A673 (cell line): ENCODE measurements around the gene NMB. TPM values are rescaled to one million over a fixed set of nuclear protein-coding genes. Genes with fewer than 3 reads are reported as not detected.

Experiments
- BruUV-seq: library from RNA; stranded (reverse); fragments of 400-500 nt; replicated peaks from 2 replicates; lab custom pipeline; 2021; lab: Mats Ljungman, UMichigan
- CTCF ChIA-PET: fragments of 300-600 bp; sonication (Branson Sonifier 250); formaldehyde crosslinking; loops from one replicate; lab custom pipeline; 2022; ENCODE audit warnings: antibody characterized with exemption; lab: Charles Lee
- POLR2A ChIA-PET: fragments of 300-600 bp; sonication (Branson Sonifier 250); formaldehyde crosslinking; loops from one replicate; lab custom pipeline; 2022; ENCODE audit warnings: antibody characterized with exemption; ENCODE audit not compliant: low non-redundant PET; lab: Charles Lee
- DNase-seq: peaks from one replicate; pipeline ENCODE4 v3.0.0-alpha.2; 2015; ENCODE audit warnings: low spot score
- H3K27ac ChIP-seq: fragments of 200-600 bp; sonication (generic); 2 replicates; pipeline ENCODE4 v1.5.1; 2016; ENCODE audit warnings: mixed run types, low read depth, mild to moderate bottlenecking, mixed read lengths, antibody characterized with exemption, low read length; ENCODE audit not compliant: poor library complexity, severe bottlenecking
- H3K27me3 ChIP-seq: fragments of 200-600 bp; sonication (generic); replicated peaks from 2 replicates; pipeline ENCODE4 v1.6.1; 2017; ENCODE audit warnings: mixed run types, low read depth, mild to moderate bottlenecking, mixed read lengths, antibody characterized with exemption, low read length; ENCODE audit not compliant: insufficient read depth, poor library complexity
- H3K36me3 ChIP-seq: fragments of 200-600 bp; sonication (generic); 2 replicates; pipeline ENCODE4 v1.6.1; 2016; ENCODE audit warnings: mixed run types, mild to moderate bottlenecking, mixed read lengths, antibody characterized with exemption, low read length; ENCODE audit not compliant: insufficient read depth, poor library complexity, severe bottlenecking
- H3K4me1 ChIP-seq: fragments of 200-600 bp; sonication (generic); 2 replicates; pipeline ENCODE4 v1.6.1; 2017; ENCODE audit warnings: mixed run types, mild to moderate bottlenecking, mixed read lengths, antibody characterized with exemption, low read length; ENCODE audit not compliant: insufficient read depth, poor library complexity, severe bottlenecking
- H3K4me3 ChIP-seq: fragments of 200-600 bp; sonication (generic); 2 replicates; pipeline ENCODE4 v1.5.1; 2016; ENCODE audit warnings: low read depth, mixed run types, mild to moderate bottlenecking, mixed read lengths, low read length; ENCODE audit not compliant: poor library complexity, severe bottlenecking
- H3K9me3 ChIP-seq: fragments of 200-600 bp; sonication (generic); 2 replicates; pipeline ENCODE4 v1.6.1; 2016; ENCODE audit warnings: mixed run types, low read depth, mild to moderate bottlenecking, mixed read lengths, antibody characterized with exemption, low read length; ENCODE audit not compliant: poor library complexity, severe bottlenecking
- EZH2 ChIP-seq: fragments of 200-600 bp; sonication (generic); IDR thresholded peaks from 2 replicates; pipeline ENCODE4 v1.6.1; 2017; ENCODE audit warnings: borderline replicate concordance, low read depth, mild to moderate bottlenecking, mixed read lengths, antibody characterized with exemption, low read length; ENCODE audit not compliant: poor library complexity, severe bottlenecking
- intact Hi-C: fragments of 100-400 bp; cut with micrococcal nuclease; formaldehyde crosslinking; loops from one replicate; pipeline ENCODE4 v1.10.0; 2022; ENCODE audit not compliant: unreplicated experiment
- total RNA-seq: library from RNA; stranded (reverse); gene quantifications from 2 replicates; pipeline ENCODE4 v1.2.3, GENCODE V29; 2021
- TF ChIP-seq, protein P1 (sequence below): fragments of 300-800, 200-600 bp; sonication (generic); conservative IDR thresholded peaks from 2 replicates; pipeline ENCODE4 v1.5.1; 2017; ENCODE audit warnings: low read depth, mild to moderate bottlenecking, antibody characterized with exemption, low read length, moderate library complexity, mixed read lengths

The NMB gene
- total RNA-seq, 1 experiment from 2014 or later: 15.1 TPM

DNA sequence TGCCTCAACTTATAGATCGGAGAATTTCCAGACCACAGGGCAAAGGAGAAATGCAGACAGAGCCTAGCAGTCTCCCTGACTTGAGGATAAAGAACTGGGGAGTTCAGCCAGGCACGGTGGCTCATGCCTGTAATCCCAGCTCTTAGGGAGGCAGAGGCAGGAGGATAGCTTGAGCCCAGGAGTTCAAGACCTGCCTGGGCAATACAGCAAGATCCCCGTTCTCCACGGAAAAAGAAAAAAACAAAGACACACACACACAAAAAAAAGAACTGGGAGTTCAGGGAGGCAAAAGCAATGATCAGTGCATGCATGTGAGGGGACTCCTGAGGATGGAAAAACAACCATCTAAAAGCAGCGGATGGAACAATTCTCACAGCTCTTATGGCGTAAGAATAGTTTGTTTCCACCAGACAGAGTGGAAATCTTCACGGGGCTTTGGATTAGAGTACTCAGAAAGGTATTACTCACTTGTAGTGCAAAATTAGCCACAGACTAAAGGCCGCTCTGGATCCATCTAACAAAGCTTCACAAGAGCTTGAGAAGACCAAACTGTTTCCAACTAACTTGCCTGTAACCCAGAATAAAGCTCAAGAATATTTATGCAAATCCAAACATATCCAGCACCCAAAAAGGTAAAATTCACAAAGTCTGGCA, 41.7 kb upstream of the NMB start:
- H3K27me3 ChIP-seq: no peaks in the 10 kb centered on the region
- intact Hi-C loops: no loop called here
- H3K4me1 ChIP-seq: no peaks in the 10 kb centered on the region
- DNase-seq: no peak
- TF ChIP-seq EZH2: no peak
- TF ChIP-seq, protein P1, sequence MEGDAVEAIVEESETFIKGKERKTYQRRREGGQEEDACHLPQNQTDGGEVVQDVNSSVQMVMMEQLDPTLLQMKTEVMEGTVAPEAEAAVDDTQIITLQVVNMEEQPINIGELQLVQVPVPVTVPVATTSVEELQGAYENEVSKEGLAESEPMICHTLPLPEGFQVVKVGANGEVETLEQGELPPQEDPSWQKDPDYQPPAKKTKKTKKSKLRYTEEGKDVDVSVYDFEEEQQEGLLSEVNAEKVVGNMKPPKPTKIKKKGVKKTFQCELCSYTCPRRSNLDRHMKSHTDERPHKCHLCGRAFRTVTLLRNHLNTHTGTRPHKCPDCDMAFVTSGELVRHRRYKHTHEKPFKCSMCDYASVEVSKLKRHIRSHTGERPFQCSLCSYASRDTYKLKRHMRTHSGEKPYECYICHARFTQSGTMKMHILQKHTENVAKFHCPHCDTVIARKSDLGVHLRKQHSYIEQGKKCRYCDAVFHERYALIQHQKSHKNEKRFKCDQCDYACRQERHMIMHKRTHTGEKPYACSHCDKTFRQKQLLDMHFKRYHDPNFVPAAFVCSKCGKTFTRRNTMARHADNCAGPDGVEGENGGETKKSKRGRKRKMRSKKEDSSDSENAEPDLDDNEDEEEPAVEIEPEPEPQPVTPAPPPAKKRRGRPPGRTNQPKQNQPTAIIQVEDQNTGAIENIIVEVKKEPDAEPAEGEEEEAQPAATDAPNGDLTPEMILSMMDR: no peak
- H3K4me3 ChIP-seq: no peak overlapping the region
- no TSS peak for BruUV-seq
- no peaks in the 10 kb centered on the region for H3K36me3 ChIP-seq
- no peaks in the 10 kb centered on the region for H3K9me3 ChIP-seq
- CTCF ChIA-PET: interaction anchor here (0.6 kb wide), 1 partner anchor 41 kb away, joined by 4 read pairs; no protein-coding TSS in a partner anchor
- POLR2A ChIA-PET: interaction anchor here (0.7 kb wide), 1 partner anchor 16 kb away, joined by 5 read pairs; the partner anchor contains the start of gene SEC11A
- H3K27ac ChIP-seq: no peak overlapping the region

DNA sequence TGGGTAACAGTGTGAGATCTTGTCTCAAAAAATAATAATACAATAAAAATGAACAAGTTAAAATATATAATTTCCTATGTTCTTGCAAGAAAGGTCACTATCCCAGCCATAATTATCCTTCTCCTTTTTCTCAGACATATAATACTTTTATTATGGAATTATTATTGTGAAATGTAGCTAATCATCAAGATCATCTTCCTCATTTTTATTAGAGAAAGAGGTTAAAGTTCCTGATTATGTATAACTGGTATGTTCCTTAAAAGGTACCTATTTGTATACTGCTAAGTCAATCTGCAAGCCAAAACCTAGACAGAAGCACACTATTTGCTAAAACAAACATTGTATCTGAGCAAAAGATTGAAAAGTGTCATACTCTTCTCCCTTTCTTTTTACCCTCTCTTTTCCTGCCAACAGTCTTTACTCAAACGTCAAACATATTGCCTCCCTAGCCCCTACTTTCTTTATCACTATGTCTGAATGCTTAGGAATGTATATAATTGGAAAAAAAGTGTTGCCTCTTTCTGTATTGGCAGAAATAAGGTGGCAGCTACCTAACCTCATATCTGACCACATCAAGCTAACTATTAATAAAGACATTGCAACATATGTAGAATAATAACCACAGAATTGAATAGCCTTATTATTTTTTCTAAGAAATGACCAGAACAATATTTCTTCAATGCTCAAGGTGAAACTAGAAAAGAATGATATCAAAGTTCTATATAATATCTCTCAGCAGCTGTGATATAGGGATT, 39.4 kb upstream of the NMB start:
- Histone ChIP-seq H3K36me3 (no peaks in the 10 kb centered on the region), H3K4me1 (no peaks in the 10 kb centered on the region), H3K4me3 (no peak overlapping the region), H3K9me3 (no peaks in the 10 kb centered on the region), H3K27me3 (no peaks in the 10 kb centered on the region), H3K27ac (no peak overlapping the region)
- TF ChIP-seq EZH2: no peak
- TF ChIP-seq, protein P1: no peak
- DNase-seq: no peak
- POLR2A ChIA-PET: no interaction called here
- intact Hi-C loops: no loop called here
- no TSS peak for BruUV-seq
- CTCF ChIA-PET: no interaction called here

DNA sequence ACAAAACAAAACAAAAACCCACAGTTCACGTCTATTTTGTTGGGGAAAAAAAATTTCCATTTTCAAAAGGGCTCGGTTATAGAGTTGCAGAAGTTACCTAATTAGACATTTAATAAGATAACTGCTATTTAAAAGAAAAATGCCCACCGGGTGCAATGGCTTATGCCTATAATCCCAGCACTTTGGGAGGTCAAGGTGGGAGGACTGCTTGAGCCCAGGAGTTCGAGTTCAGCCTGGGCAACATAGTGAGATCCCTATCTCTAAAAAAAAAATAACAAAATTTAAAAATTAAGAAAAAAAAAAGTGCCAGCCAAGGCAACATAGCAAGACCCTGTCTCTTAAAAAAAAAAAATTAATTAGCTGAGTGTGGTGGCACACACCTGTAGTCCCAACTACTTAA, 38.8 kb upstream of the NMB start:
- ChIA-PET POLR2A (no interaction called here), CTCF (no interaction called here)
- Histone ChIP-seq H3K4me3 (no peak overlapping the region), H3K4me1 (no peaks in the 10 kb centered on the region), H3K9me3 (no peaks in the 10 kb centered on the region), H3K27me3 (no peaks in the 10 kb centered on the region), H3K36me3 (no peaks in the 10 kb centered on the region), H3K27ac (no peak overlapping the region)
- BruUV-seq: no TSS peak
- no peak for TF ChIP-seq EZH2
- intact Hi-C loops: no loop called here
- no peak for DNase-seq
